H1 (cell line): Measurements from ENCODE around the gene RSPH6A.

Experiments
- E2F6 ChIP-seq: IDR thresholded peaks from 2 replicates; pipeline ENCODE4 v1.6.1; 2012; ENCODE audit warnings: inconsistent platforms
- MAX ChIP-seq: IDR thresholded peaks from 2 replicates; pipeline ENCODE4 v1.6.1; 2012; ENCODE audit warnings: inconsistent platforms
- POLR2A ChIP-seq, 2 experiments: IDR thresholded peaks; 1 replicate in 1 of 2; 2 replicates in 1 of 2; pipeline ENCODE4 v1.6.1; 2011; ENCODE audit warnings: low read depth in 2 of 2, low read length in 2 of 2, mild to moderate bottlenecking in 2 of 2; ENCODE audit errors: control extremely low read depth in 1 of 2
- SP1 ChIP-seq: IDR thresholded peaks from 2 replicates; pipeline ENCODE4 v1.6.1; 2011; ENCODE audit warnings: low read depth, low read length

DNA sequence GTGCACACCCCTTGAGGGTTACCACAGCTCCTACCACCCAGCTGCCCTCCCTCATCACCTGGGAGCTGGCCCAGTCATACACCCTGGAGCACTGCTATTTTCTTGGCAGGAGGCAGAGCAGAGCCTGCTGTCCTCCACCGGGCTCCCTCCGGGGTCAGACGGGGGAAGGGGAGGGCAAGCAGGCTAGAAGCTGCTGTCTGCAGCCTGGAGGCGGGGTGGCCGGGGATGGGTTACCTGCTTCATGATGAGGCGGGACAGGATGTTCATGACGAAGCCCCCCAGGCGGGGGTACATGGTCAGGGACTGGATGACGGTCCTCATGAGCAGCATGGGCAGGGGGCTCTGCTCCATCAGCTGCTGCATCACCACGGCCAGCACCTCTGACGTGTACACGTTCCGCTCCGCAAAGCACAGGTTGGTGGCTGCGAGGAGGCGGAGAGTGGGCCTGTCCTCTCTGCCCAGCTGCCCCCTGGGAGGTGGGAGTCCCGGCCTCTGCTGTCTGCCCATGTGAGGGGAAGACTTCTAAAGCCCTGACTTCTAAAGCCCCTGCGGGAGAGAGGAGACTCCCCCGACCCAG, 2.7 kb upstream of the RSPH6A start:
- TF ChIP-seq POLR2A (IDR thresholded peaks at IDR 0.05; ENCODE audit: control extremely low read depth in 1 of 2, low read depth in 2 of 2, low read length in 2 of 2) (no peak), E2F6 (no peak), SP1 (no peak), MAX (no peak)
